Measurements from ENCODE around the gene RIPPLY2.
"Not testable (repeated sequence)": the region's sequence is repeated elsewhere in the genome, so short reads cannot be mapped to it uniquely, and the experiment has no call there.

The RIPPLY2 gene

DNA sequence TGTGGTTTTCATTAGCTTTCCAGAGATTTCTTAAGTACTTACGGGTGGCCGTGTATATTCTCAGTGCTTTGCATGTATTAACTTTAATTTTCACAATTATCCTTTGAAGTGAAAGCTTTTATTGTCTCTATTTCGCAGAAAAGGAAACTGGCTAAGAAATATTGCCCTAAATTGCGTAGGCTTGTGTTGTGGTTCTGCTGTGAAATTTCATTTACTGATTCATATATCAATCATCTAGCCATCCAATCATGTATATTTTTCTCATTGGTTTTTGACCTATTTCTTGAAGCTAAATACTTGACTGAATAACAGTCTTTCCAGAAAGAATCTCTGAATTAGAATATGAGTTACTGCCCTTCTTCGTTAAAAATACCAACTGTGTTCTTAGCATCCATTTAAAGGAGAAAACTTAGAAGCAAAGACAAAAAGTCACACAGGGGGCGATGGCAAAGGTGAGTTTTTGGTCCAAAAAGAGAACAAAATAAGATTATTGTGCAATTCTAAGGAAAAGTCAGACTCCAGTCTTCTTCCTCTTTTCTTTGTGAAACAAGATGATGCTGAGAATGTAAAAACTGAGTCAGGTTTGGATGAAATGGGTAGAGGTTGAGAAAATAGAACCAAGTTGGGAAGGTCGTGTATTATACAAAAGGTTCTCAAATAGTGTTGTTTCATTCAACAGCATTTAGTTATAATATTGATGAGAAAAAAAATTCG lies 7.8 kb downstream of the RIPPLY2 start:
- DNase-seq, result no peak

- DNase-seq, result no peak
Measured at GRCh38 chr6:83862776-83863471, 9.8 kb downstream of the RIPPLY2 start.

- DNase-seq, result no peak
Measured at GRCh38 chr6:83867043-83867442, 13.9 kb downstream of the RIPPLY2 start.

DNA sequence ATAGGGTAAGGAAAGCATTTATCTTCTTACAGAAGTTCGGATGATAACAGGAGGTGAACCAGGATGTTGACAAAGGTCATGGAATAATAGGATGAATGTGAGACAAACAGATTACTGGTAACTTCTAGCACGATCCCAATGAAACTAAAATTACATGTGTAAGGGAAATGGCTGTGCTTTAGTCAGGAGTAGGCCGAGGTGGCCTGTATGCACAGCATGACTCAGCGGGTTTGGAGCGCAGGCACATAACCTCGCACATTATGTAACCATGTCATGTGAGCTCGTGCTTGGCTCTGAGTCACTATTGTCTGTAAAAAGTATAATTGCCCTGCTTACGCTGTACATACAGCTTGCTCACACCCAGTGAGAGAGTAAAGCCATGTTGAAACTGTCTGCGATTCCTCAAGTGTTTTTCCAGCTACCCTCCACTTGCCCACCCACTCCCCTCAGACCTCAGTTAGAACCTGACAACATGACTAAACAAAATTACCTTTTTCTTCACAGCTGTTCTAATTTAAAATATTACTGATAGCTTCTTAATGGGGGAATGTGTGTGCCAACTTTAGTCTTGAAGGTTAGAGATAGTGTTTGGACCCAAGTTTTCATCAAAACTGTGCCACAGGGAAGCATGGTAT lies 14.5 kb downstream of the RIPPLY2 start:
- no peak for DNase-seq

DNA sequence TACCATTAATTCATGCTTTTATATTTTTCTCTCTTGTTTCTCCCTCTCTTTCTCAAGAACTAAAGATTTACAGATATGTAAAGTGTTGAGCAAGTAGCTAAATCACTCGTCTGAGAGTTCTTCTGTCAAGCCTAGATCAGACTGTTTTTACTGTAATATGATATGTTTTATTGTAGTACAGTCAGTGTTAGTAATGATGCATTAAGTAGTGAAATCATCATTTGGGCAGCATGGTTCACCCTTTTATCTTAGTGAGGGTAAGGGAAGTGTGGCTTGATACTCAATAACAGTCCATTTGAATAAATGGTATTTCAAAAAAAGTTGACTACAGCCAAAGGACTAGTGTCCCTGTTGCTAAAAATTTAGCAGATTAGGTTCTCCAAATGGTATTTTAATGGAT lies 15.5 kb downstream of the RIPPLY2 start:
- no peak for DNase-seq

DNA sequence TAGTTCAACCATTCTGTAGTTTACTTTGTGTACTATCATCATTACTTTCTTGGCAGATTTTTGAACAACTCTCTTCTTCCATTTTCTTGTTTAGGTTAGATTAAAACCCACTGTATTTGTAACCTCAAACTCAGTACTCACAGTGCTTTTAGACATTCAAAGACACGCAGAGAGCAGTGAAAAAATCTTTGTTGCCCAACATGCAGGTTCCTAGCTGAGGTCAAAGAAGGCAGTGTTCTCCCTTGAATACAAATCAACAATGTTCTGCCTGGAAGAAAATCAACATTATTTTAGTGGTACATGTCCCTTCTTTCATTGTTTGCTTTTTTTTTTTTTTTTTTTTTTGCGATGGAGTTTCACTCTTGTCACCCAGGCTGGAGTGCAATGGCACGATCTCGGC lies 17.5 kb downstream of the RIPPLY2 start:
- DNase-seq, result no peak

GRCh38 chr6:83872386-83873118 lies 19.4 kb downstream of the RIPPLY2 start:
- DNase-seq, result no peak

DNA sequence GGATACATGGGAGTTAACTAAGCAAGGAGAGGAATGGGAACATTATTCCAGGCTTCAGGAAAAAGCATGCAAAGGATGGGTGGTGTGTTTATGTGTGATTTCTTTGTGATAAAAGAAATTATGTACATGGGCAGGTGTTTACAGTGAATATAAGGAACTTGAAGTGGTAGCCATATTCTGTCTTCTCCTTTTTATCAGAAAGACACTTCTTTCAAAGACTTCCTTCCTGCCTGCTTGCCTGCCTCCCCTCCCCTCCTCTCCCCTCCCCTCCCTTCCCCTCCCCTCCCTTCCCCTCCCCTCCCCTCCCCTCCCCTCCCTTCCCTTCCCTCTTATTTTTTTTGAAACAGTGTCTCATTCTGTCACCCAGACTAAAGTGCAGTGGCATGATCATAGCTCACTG lies 20.7 kb downstream of the RIPPLY2 start:
- no peak for DNase-seq

GRCh38 chr6:83875843-83876242 lies 22.7 kb downstream of the RIPPLY2 start:
- DNase-seq, result no peak

DNA sequence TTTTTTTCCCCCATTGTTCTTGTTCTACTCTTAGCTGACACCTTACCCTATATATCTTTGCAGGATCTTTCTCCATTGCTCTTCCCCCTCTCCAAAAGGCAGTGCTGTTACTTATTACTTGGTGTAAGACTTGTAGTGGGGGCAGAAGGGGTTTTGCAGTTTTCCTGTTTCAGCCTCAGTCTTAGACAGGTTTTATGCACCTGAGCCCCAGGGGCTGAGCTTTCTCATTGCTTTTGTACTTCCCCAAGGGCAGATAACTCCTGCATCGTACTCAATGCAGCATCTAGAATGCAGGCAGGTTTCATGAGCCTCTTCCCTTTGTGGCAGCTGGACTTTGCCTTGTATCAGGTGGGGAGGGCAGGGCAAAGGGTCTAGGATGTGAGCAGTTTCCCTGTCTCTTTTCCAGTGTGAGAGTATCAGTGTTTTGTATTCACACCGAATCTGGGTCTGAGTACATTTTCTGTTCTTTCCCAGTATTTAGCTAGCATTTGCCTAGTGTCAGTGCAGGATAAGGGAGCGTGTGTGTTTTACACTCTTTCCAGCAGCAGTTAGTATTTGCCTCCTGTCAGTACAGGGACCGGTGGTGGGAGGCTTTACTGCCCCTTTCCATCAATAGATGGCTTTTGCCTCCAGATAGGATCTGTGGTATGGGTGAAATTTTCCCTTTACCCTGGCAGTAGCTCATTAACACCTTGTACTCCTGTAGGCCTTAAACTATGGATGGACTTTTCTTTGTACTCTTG lies 25.9 kb downstream of the RIPPLY2 start:
- no peak for DNase-seq

DNA sequence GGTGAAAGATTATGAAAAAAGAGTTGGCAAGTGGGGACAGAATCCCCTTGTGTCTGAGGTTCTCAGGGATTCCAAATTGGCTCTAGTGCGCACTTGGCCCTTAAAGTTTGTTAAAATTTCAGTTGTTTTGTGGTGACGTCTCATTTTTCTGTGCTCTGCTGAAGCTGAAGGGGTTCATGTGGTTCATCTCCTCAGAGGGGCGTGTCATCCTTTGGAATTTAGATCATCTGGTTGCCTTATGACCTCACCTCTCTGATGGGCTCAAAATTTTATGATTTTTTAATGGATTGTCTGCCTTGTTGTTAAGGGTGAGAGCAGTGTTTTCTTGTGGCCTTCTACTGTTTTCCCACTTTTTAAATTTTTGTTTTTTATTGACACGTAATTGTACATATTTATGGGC lies 26.6 kb downstream of the RIPPLY2 start:
- DNase-seq, result no peak

- no peak for DNase-seq
Measured at GRCh38 chr6:83883240-83883639, 30.1 kb downstream of the RIPPLY2 start.

- DNase-seq, result peak; percentile 53
Measured at GRCh38 chr6:83884523-83884922, 31.4 kb downstream of the RIPPLY2 start.

DNA sequence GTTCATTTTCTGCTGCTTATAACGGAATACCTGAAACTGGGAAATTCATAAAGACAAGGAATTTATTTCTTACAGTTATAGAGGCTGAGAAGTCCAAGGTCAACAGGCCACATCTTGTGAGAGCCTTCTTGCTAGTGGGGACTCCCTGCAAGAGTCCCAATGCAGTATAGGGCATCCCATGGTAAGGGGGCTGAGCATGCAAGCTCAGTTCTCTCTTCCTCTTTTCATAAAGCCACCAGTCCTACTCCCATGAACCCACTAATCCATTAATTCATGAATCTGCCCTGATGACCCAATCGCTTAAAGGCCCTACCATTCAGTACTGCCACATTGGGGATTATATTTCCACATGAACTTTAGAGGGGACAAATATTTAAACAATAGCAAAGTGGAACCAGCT lies 32.8 kb downstream of the RIPPLY2 start:
- DNase-seq, result no peak

DNA sequence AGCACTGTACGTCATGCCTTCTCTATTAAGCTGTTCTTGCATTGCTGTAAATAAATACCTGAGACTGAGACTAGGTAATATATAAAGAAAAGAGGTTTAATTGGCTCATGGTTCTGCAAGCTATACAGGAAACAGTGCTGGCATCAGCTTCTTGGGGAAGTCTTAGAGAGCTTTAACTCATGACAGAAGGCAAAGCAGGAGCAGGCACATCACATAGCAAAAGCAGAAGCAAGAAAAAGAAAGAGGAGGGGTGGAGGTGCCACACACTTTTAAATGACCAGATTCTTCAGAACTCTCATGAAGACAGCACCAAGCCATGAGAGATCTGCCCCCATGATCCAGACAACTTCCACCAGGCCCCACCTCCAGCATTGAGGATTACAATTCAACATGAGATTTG lies 36.5 kb downstream of the RIPPLY2 start:
- no peak for DNase-seq

DNA sequence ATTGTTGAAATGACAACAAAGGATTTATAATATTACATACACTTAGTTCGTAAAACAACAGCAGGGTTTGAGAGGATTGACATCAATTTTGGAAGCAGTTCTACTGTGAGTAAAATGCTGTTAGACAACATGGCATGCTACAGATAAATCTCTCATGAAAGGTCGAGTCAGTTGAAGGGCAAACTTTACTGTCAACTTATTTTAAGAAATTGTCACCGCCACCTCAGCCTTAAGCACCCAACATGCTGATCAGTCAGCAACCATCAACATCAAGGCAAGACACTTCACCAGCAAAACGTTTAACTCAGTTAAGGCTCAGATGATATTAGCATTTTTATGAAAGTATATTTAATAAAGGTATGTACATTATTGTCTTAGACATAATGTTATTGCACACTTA lies 37.4 kb downstream of the RIPPLY2 start:
- no peak for DNase-seq

- no peak for DNase-seq
Measured at GRCh38 chr6:83891586-83891985, 38.4 kb downstream of the RIPPLY2 start.

GRCh38 chr6:83893024-83893423 lies 39.9 kb downstream of the RIPPLY2 start:
- no peak for DNase-seq

DNA sequence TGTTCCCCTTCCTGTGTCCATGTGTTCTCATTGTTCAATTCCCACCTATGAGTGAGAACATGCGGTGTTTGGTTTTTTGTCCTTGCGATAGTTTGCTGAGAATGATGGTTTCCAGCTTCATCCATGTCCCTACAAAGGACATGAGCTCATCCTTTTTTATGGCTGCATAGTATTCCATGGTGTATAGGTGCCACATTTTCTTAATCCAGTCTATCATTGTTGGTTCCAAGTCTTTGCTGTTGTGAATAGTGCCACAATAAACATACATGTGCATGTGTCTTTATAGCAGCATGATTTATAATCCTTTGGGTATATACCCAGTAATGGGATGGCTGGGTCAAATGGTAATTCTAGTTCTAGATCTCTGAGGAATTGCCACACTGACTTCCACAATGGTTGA lies 43.9 kb downstream of the RIPPLY2 start:
- not testable (repeated sequence) for DNase-seq

DNA sequence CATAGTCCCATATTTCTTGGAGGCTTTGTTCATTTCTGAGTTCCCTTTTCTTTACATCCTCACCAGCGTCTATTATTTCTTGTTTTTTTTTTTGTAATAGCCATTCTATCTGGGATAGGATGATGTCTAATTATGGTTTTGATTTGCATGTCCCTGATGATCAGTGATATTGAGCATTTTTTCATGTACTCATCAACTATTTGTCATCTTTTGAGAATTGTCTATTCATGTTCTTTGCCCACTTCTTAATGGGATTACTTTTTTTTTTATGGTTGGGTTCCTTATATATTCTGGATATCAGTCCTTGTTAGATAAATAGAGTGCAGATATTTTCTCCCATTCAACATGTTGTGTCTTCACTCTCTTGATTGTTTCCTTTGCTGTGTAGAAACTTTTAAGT lies 48.5 kb downstream of the RIPPLY2 start:
- no peak for DNase-seq

- DNase-seq, result no peak
Measured at GRCh38 chr6:83904395-83904794, 51.2 kb downstream of the RIPPLY2 start.

- no peak for DNase-seq
Measured at GRCh38 chr6:83905648-83906047, 52.5 kb downstream of the RIPPLY2 start.

All from activated CD4-positive, alpha-beta T cell treated with anti-CD3 and anti-CD28 coated beads, Interleukin-2, amount 50 U/mL, for 16 hours (primary cell).